SU-DHL-6 (cell line): ENCODE results near the gene SGCG.

Experiments
- H2AFZ ChIP-seq: fragments of 200-600 bp; sonication (generic); 2 replicates; pipeline ENCODE4 v1.6.1; 2014; ENCODE audit warnings: low read depth, mild to moderate bottlenecking, moderate library complexity, mixed read lengths, antibody characterized with exemption, low read length; ENCODE audit not compliant: severe bottlenecking
- H3F3A ChIP-seq: fragments of 200-600 bp; shearing (Covaris generic); 2 replicates; pipeline ENCODE4 v1.6.0; 2016; ENCODE audit warnings: antibody characterized with exemption, mild to moderate bottlenecking; ENCODE audit not compliant: insufficient read depth
- H3K27ac ChIP-seq: fragments of 200-600 bp; sonication (generic); 2 replicates; pipeline ENCODE4 v1.5.1; 2016; ENCODE audit warnings: low read depth, mild to moderate bottlenecking, low read length, moderate library complexity, mixed read lengths
- H3K27me3 ChIP-seq: fragments of 200-600 bp; sonication (generic), shearing (Covaris generic); 2 replicates; pipeline ENCODE4 v1.6.0; 2014; ENCODE audit warnings: mild to moderate bottlenecking, low read length
- H3K36me3 ChIP-seq: fragments of 200-600 bp; sonication (generic); 2 replicates; pipeline ENCODE4 v1.6.1; 2014; ENCODE audit warnings: mild to moderate bottlenecking, low read length, mixed read lengths
- H3K4me2 ChIP-seq: fragments of 300-600, 200-600 bp; shearing (Covaris generic), sonication (generic); 2 replicates; pipeline ENCODE4 v1.6.0; 2014; ENCODE audit warnings: low read length, low read depth, mild to moderate bottlenecking; ENCODE audit not compliant: poor library complexity, severe bottlenecking
- H3K4me3 ChIP-seq: fragments of 200-600 bp; sonication (generic); 2 replicates; pipeline ENCODE4 v1.5.1; 2014; ENCODE audit warnings: antibody characterized with exemption, low read length, mild to moderate bottlenecking, mixed read lengths; ENCODE audit not compliant: insufficient read depth, poor library complexity, severe bottlenecking
- H3K79me2 ChIP-seq: fragments of 200-600 bp; sonication (generic); 2 replicates; pipeline ENCODE4 v1.6.1; 2014; ENCODE audit warnings: mild to moderate bottlenecking, low read length, moderate library complexity; ENCODE audit not compliant: insufficient read depth
- H3K9ac ChIP-seq: fragments of 200-600 bp; sonication (generic); 2 replicates; pipeline ENCODE4 v1.7.0; 2014; ENCODE audit warnings: mild to moderate bottlenecking, low read length
- H3K9me2 ChIP-seq: fragments of 200-600 bp; sonication (generic); replicated peaks from 2 replicates; pipeline ENCODE4 v1.6.1; 2014; ENCODE audit warnings: low read length; ENCODE audit not compliant: insufficient read depth
- H3K9me3 ChIP-seq: fragments of 200-600 bp; sonication (generic); 2 replicates; pipeline ENCODE4 v1.6.1; 2014; ENCODE audit warnings: low read length, mixed read lengths; ENCODE audit not compliant: insufficient read depth
- H4K20me1 ChIP-seq: fragments of 200-600 bp; sonication (generic); 2 replicates; pipeline ENCODE4 v1.6.1; 2014; ENCODE audit warnings: low read depth, mild to moderate bottlenecking, antibody characterized with exemption, low read length, moderate library complexity, mixed read lengths
- EZH2phosphoT487 ChIP-seq: fragments of 200-600 bp; sonication (generic), shearing (Covaris generic); conservative IDR thresholded peaks from 2 replicates; pipeline ENCODE4 v1.6.1; 2018; ENCODE audit warnings: mild to moderate bottlenecking, antibody characterized with exemption, low read length, moderate library complexity, mixed read lengths
- TF ChIP-seq, protein P1 (sequence below): fragments of 200-600 bp; sonication (generic); IDR thresholded peaks from one replicate; pipeline ENCODE4 v1.5.1; 2017; ENCODE audit warnings: antibody characterized with exemption, mild to moderate bottlenecking, low read length, moderate library complexity; ENCODE audit not compliant: insufficient read depth, poor library complexity, severe bottlenecking

SGCG gene

DNA sequence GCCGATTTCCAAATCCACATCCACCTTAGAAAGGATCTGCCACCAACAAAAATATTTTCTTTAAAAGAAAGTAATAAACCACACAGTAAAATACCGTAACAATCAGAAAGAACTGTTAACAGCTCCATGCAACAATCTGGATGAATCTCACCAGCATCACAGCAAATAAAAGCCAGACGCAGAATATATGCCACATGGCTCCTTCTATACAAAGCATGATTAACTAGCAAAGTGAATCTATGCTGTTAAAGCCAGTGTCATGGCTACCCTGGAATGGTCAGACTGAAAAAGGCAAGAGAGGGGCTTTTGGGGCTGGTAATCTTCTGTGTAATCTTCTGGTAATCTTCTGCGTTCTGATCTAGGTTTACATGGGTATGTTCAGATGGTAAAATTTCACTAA lies 171.4 kb downstream of the SGCG start:
- Histone ChIP-seq H3K4me2 (no peak overlapping the region), H3K9me3 (no peaks in the 10 kb centered on the region), H3K36me3 (peaks cover 5% of the 10 kb centered on the region; the same call in 1 of the 2 replicates), H3K9ac (no peak overlapping the region), H2AFZ (no peak overlapping the region), H3K9me2 (no peaks in the 10 kb centered on the region), H3K79me2 (no peaks in the 10 kb centered on the region), H3K4me3 (no peak overlapping the region), H3F3A (no peaks in the 10 kb centered on the region), H4K20me1 (no peaks in the 10 kb centered on the region), H3K27ac (no peak overlapping the region), H3K27me3 (no peaks in the 10 kb centered on the region)
- no peak for TF ChIP-seq EZH2phosphoT487
- TF ChIP-seq, protein P1, sequence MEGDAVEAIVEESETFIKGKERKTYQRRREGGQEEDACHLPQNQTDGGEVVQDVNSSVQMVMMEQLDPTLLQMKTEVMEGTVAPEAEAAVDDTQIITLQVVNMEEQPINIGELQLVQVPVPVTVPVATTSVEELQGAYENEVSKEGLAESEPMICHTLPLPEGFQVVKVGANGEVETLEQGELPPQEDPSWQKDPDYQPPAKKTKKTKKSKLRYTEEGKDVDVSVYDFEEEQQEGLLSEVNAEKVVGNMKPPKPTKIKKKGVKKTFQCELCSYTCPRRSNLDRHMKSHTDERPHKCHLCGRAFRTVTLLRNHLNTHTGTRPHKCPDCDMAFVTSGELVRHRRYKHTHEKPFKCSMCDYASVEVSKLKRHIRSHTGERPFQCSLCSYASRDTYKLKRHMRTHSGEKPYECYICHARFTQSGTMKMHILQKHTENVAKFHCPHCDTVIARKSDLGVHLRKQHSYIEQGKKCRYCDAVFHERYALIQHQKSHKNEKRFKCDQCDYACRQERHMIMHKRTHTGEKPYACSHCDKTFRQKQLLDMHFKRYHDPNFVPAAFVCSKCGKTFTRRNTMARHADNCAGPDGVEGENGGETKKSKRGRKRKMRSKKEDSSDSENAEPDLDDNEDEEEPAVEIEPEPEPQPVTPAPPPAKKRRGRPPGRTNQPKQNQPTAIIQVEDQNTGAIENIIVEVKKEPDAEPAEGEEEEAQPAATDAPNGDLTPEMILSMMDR, result no peak

GRCh38 chr13:23354520-23354919 lies 173.7 kb downstream of the SGCG start:
- Histone ChIP-seq H3K9ac (no peak overlapping the region), H3K79me2 (no peaks in the 10 kb centered on the region), H3K27me3 (no peaks in the 10 kb centered on the region), H3K36me3 (peaks cover 5% of the 10 kb centered on the region; the same call in 1 of the 2 replicates), H3K9me3 (no peaks in the 10 kb centered on the region), H3K4me3 (no peak overlapping the region), H2AFZ (no peak overlapping the region), H3K27ac (no peak overlapping the region), H3K9me2 (no peaks in the 10 kb centered on the region), H3F3A (no peaks in the 10 kb centered on the region), H3K4me2 (no peak overlapping the region), H4K20me1 (no peaks in the 10 kb centered on the region)
- TF ChIP-seq, protein P1, result no peak
- TF ChIP-seq EZH2phosphoT487, result no peak

GRCh38 chr13:23356368-23356767 lies 175.6 kb downstream of the SGCG start:
- H4K20me1 ChIP-seq, result no peaks in the 10 kb centered on the region
- TF ChIP-seq, protein P1, result no peak
- H3K27ac ChIP-seq, result no peak overlapping the region
- H3K4me3 ChIP-seq, result no peak overlapping the region
- no peaks in the 10 kb centered on the region for H3K79me2 ChIP-seq
- no peak overlapping the region for H3K9ac ChIP-seq
- H3K9me2 ChIP-seq, result no peaks in the 10 kb centered on the region
- no peak overlapping the region for H2AFZ ChIP-seq
- peaks cover 5% of the 10 kb centered on the region; the same call in 1 of the 2 replicates for H3K36me3 ChIP-seq
- H3K4me2 ChIP-seq, result no peak overlapping the region
- no peaks in the 10 kb centered on the region for H3K9me3 ChIP-seq
- no peaks in the 10 kb centered on the region for H3K27me3 ChIP-seq
- no peaks in the 10 kb centered on the region for H3F3A ChIP-seq
